ENCODE data around the gene PYY.

DNA sequence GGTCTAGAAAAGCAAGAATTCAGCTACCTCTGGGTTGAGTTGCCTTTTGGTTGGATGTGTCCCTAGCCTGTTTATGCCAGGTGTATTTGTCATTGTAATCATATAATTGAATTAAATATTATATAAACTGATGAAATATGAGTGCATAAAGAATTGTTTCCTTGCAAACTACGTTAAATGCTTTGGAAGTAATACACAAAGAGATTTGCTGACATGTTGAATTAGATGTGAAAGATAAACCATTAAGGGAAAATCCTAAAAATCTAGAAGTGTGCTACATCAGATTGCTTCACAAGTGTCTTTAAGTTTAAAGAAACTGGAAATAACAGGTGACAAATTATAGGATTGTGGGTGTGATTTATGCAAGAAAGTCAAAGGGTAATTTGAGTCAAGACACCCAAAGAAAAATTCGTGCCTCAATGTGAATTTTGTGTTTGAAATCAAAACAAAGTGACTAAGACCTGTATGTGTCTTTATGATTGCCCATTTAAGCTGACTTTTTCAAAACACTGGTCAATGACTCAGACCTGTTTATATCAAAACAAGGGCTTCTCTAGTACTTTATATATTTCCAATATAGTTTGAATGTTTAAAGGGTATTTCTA, 5.1 kb upstream of the PYY start:
- no peak for TF ChIP-seq POLR2A (IDR thresholded peaks at IDR 0.05)
- TF ChIP-seq, protein P1, sequence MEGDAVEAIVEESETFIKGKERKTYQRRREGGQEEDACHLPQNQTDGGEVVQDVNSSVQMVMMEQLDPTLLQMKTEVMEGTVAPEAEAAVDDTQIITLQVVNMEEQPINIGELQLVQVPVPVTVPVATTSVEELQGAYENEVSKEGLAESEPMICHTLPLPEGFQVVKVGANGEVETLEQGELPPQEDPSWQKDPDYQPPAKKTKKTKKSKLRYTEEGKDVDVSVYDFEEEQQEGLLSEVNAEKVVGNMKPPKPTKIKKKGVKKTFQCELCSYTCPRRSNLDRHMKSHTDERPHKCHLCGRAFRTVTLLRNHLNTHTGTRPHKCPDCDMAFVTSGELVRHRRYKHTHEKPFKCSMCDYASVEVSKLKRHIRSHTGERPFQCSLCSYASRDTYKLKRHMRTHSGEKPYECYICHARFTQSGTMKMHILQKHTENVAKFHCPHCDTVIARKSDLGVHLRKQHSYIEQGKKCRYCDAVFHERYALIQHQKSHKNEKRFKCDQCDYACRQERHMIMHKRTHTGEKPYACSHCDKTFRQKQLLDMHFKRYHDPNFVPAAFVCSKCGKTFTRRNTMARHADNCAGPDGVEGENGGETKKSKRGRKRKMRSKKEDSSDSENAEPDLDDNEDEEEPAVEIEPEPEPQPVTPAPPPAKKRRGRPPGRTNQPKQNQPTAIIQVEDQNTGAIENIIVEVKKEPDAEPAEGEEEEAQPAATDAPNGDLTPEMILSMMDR (IDR thresholded peaks at IDR 0.05) = no peak

All from right lobe of liver (tissue), 4 donors.